Glutamatergic neuron (in vitro differentiated cells): ENCODE results near the gene SERPINB12. TPM values are rescaled to one million over a fixed set of nuclear protein-coding genes. Genes with fewer than 3 reads are reported as not detected.

Source experiments
- DNase-seq: peaks from one replicate; pipeline ENCODE4 v3.0.0; 2022
- H3K27ac Mint-ChIP-seq: one replicate; pipeline ENCODE4 v1.8.0; 2020; ENCODE audit warnings: mild to moderate bottlenecking, mixed read lengths, inconsistent platforms; ENCODE audit not compliant: unreplicated experiment
- H3K27me3 Mint-ChIP-seq: one replicate; pipeline ENCODE4 v1.8.0; 2020; ENCODE audit warnings: mild to moderate bottlenecking, moderate library complexity, mixed read lengths, inconsistent platforms; ENCODE audit not compliant: unreplicated experiment
- H3K36me3 Mint-ChIP-seq: one replicate; pipeline ENCODE4 v1.8.0; 2020; ENCODE audit warnings: mild to moderate bottlenecking, mixed read lengths, inconsistent platforms; ENCODE audit not compliant: unreplicated experiment
- H3K4me1 Mint-ChIP-seq: one replicate; pipeline ENCODE4 v1.8.0; 2020; ENCODE audit warnings: mild to moderate bottlenecking, low read depth, mixed read lengths, inconsistent platforms; ENCODE audit not compliant: unreplicated experiment
- H3K4me3 Mint-ChIP-seq: one replicate; pipeline ENCODE4 v1.8.0; 2020; ENCODE audit warnings: mild to moderate bottlenecking, mixed read lengths, inconsistent platforms; ENCODE audit not compliant: unreplicated experiment
- H3K9me3 Mint-ChIP-seq: one replicate; pipeline ENCODE4 v1.8.0; 2020; ENCODE audit warnings: mild to moderate bottlenecking, moderate library complexity, mixed read lengths, inconsistent platforms; ENCODE audit not compliant: unreplicated experiment
- CTCF ChIP-seq: fragments of 200-600 bp; sonication (generic); IDR thresholded peaks from one replicate; pipeline ENCODE4 v1.5.0; 2021; ENCODE audit not compliant: partially characterized antibody, unreplicated experiment
- total RNA-seq: library from RNA; stranded (reverse); fragmentation: NEBNext Ultra II Directional; extraction: Animal tissue kit (Norgen Biotek cat#: 25700); gene quantifications from one replicate; pipeline ENCODE4 v1.2.1, GENCODE V29; 2021; ENCODE audit not compliant: unreplicated experiment

SERPINB12 gene
- total RNA-seq, 1 donor from 2014 or later: not detected

GRCh38 chr18:63585988-63586387 is 43.8 kb downstream of the SERPINB12 start:
- Mint-ChIP-seq H3K4me3 (no peak overlapping the region), H3K27ac (no peak overlapping the region), H3K36me3 (no peaks in the 10 kb centered on the region), H3K4me1 (no peaks in the 10 kb centered on the region), H3K9me3 (no peaks in the 10 kb centered on the region), H3K27me3 (no peaks in the 10 kb centered on the region)
- no peak for TF ChIP-seq CTCF
- DNase-seq: no peak

DNA sequence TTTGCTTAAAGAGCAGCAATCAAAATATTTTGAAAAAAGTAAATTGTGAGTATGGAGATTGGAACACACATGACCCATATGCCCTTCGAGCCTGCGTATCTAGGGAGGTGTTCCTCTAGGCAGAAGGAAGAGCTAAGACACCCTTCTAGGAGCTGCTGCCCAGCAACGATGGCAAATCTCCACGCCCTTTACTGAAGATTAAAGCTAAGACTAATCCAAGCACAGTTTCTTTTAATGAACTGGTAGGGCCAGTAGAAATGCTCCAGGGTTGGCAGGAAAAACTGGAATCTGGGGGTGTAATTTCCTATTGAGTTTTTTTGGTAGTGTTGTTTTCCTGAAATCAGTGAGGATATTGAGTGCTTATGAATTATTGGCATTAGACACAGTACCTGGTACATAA is 44.3 kb downstream of the SERPINB12 start:
- H3K27ac Mint-ChIP-seq: no peak overlapping the region
- no peak for TF ChIP-seq CTCF
- H3K9me3 Mint-ChIP-seq: peaks cover 1% of the 10 kb centered on the region
- no peaks in the 10 kb centered on the region for H3K4me1 Mint-ChIP-seq
- no peak for DNase-seq
- no peaks in the 10 kb centered on the region for H3K36me3 Mint-ChIP-seq
- no peaks in the 10 kb centered on the region for H3K27me3 Mint-ChIP-seq
- no peak overlapping the region for H3K4me3 Mint-ChIP-seq

DNA sequence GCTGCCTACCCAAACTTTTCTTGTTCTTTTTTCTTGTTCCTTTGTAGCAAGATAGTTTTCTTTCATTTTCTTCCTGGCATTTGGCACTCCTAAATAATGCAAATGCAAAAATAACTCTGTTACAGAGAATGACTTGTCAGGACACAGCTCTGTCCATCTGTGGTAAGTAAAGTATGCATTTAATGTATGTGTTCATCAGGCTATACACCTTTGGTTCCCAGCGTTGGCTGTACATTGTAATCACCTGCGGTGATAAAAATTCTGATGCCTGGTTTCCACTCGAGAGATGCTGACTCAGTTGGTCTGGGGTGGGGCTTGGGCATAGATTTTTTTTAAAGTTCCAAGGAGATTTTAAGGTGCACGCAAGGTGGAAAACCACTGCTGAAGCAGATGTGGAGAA is 44.8 kb downstream of the SERPINB12 start, which contains the start of gene SERPINB13:
SERPINB13 (plus strand) TSS at position 378 of the 400 bp plus-strand sequence. CDS start 1,325 bp downstream, outside the sequence.
- no peaks in the 10 kb centered on the region for H3K27me3 Mint-ChIP-seq
- TF ChIP-seq CTCF: no peak
- H3K4me1 Mint-ChIP-seq: no peaks in the 10 kb centered on the region
- peaks cover 1% of the 10 kb centered on the region for H3K9me3 Mint-ChIP-seq
- DNase-seq: no peak
- no peaks in the 10 kb centered on the region for H3K36me3 Mint-ChIP-seq
- H3K4me3 Mint-ChIP-seq: no peak within 1 kb of the TSS
- no peak within 1 kb of the TSS for H3K27ac Mint-ChIP-seq

- Mint-ChIP-seq H3K4me1 (no peaks in the 10 kb centered on the region), H3K4me3 (no peak overlapping the region), H3K27ac (no peak overlapping the region), H3K9me3 (peaks cover 1% of the 10 kb centered on the region), H3K27me3 (no peaks in the 10 kb centered on the region), H3K36me3 (no peaks in the 10 kb centered on the region)
- DNase-seq: no peak
- TF ChIP-seq CTCF: no peak
Observed at GRCh38 chr18:63588909-63589308, 46.7 kb downstream of the SERPINB12 start.

- peaks cover 1% of the 10 kb centered on the region for H3K9me3 Mint-ChIP-seq
- no peak for TF ChIP-seq CTCF
- no peak for DNase-seq
- no peak overlapping the region for H3K27ac Mint-ChIP-seq
- no peaks in the 10 kb centered on the region for H3K4me1 Mint-ChIP-seq
- H3K27me3 Mint-ChIP-seq: no peaks in the 10 kb centered on the region
- H3K4me3 Mint-ChIP-seq: no peak overlapping the region
- no peaks in the 10 kb centered on the region for H3K36me3 Mint-ChIP-seq
Observed at GRCh38 chr18:63590373-63590772, 48.2 kb downstream of the SERPINB12 start.
